GM21423 (cell line): ENCODE results near the gene DTNA.

ENCODE experiments used
- ATAC-seq: cut with Tn5 transposase; IDR thresholded peaks from one replicate; pipeline ENCODE4 v1.9.1; 2021; ENCODE audit warnings: mild to moderate bottlenecking, moderate library complexity; ENCODE audit not compliant: unreplicated experiment

DTNA gene

DNA sequence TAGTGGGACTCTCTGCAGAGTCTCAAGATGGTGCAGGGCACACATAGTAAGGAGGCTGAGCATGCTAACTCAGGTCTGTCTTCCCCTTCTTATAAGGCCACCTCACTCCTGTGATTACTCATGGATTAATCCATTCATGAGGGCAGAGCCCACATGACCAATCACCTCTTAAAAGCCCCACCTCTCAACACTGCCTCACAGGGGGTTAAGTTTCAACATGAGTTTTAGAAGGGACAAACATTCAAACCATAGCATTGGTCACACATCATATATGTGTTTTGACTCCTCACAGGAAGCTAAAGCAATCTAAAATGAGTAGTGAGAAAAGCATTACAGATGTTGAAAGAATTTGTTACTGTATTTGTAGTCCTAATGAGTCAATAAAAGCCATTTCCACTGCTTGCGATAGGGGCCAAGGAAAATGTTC lies 57.5 kb downstream of the DTNA start:
- ATAC-seq = no peak

DNA sequence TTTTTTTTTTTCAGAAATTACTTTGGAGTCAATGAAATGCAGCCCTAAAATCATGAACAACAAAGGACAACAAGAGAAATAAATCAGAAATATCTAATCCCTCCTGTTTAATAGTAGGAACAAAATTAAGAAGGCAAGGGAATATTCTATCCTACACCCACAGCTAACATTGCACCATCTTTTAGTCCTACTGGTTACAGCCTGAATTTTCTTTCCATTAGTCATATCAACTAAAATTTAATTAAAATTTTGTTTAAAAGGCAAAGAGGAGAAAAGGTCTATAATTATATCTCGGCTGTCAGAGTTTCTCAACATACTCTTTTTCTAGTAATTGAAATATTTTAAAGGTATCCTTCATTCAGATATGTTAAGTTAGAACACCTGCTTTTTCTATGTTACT lies 61.9 kb downstream of the DTNA start:
- no peak for ATAC-seq

GRCh38 chr18:34772887-34773286 lies 62.8 kb downstream of the DTNA start:
- no peak for ATAC-seq

DNA sequence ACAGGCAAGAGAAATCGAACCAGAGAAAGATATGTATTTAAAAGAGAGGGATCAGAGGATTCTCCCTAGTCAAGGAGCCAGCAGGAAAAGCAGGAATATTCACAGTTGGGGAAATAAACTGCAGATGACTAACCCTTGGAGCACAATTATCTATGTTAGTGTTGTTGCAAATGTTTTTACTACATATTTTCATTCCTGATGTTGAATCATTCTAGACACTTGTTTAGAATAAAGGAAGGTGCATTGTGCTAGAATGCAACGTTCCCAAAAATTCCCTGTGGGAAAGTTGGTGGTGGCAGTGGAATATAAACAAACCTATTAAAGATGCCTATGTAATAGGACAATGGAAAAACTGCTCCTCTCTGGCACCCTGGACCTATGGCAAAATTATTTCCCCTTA lies 63.3 kb downstream of the DTNA start:
- ATAC-seq = no peak

DNA sequence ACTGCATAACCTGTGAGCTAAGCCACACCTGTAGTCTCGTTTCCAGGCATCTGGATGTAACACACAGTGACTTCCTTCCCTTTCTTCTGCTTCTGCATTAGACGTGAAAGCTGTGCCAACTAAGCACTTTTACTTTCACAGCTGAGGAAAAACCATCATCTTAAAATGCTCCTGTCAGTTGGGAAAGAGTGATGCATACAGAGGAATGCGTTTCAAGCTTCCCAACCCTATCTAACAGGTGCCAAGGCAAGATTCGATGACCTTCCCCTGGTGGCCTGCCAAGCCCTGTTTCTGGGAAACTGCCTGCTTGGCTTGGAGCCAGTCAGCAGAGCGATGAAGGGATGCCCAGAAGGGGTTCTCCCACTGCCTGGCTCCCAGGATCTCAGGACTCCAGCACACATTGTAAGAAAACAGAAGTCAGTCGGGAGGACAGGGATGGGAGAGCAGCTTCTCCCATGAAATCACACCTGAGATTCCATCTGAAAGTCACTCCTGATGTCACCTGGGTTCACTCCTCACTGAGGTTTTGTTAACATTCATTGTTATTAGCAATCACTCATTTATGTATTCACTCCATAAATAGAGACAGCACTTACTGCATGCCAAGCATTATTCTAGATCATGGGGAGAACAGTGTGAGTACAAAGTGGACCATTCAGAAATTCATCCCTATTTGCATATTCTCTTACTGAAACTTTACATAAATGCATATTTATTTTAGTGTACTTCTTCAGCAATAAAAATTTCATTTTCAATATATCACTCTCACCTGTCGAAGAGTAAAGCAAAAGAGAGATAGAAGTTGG lies 64.1 kb downstream of the DTNA start:
- no peak for ATAC-seq

DNA sequence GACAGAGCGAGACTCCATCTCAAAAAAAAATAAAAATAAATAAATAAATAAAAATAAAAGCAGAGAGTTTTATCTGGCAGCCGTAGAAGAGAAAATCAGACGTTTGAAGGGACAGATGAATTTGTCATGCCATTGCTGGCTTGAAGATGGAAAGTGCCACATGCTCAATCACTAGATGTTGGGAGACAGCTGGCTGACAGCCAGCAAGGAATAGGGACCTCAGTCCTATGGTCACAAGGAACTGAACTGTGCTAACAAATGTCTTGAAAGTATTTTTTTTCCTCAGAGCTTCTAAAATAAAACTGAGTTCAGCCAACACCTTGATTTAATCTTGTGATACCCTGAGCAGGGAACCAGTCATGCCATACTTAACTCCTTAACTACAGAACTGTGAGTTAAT lies 65.4 kb downstream of the DTNA start:
- ATAC-seq = no peak

DNA sequence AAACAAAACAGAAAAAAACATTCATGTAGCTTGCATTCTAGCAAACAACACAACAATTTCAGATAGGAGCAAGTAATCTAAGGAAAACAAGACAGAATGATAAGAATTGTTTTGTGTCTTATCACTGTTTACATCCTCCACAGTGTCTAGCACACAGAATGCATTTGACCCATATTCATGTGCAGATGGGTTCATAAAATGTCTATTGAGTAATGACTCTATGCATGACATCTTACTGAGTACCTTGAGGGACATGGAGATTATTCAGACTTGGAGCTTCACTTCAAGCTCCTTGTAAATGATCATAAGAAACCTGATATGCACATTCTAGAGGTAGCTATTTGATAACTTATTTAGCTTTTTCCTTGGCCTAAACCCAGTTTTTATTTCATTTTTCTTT lies 69.0 kb downstream of the DTNA start:
- no peak for ATAC-seq

DNA sequence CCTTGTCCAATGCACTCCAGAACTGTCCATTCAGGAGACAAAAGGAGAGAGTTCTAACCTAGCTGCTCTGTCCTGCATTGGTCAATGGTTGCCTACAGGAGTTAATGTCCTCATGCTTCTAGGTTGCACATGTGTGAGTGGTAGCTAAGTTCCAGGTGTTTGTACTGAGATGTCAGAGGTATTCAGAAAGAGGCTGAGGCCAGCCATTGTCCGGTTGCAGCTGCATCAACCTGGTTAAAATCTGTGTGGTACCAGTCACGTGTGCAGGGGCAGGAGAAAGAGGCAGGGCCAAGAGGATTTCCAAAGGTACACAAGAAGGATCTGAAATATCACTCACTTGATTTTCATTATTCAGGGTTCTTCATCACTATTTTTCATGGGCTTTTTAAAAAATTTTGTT lies 70.8 kb downstream of the DTNA start:
- no peak for ATAC-seq

DNA sequence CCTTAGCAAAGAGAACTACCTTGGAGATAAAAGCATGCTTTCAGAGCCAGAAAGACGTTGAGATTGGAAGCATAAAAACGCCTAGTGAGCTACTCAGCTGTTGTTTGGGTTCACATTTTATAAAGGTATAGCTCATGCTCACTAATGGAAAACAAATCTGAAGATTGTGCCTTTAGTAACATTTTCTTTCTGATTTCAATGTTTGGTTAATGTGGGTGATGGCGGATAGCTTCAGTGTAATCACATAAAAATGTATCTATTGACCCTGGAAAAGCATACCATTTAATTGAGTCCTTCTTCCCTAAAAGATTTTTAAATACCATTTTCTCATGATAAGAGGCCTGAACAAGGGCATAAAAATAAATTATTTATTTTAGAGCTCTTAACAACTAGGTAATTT lies 73.4 kb downstream of the DTNA start:
- no peak for ATAC-seq

DNA sequence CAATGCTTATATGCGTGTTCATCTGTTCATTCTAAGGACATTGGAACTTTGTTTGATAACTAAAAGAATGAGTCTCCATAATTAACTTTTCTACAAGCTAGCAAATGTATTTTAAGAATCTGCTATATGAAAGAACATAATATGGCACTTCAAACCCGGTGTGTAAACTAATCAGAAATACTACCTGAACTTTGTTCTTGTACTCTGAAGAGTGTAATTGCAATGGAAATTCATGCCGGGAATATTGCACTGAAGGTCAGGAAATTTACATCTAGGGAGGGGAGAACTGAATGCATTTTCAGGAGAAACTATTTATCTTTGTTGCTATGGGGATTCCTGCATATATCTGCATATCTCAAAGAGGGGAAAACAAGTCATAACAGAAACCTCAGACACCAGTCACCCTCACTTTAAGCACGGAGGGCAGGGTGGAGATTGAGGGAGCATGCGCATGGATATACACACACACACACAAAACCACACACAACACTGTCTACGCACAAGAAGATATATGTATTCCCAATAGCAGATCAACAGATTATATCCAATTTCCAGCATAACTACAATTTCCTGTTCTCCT lies 76.2 kb downstream of the DTNA start:
- no peak for ATAC-seq

- ATAC-seq = no peak
Measured at GRCh38 chr18:34787931-34788532, 77.9 kb downstream of the DTNA start.

- ATAC-seq = no peak
Measured at GRCh38 chr18:34789768-34790344, 79.8 kb downstream of the DTNA start.

GRCh38 chr18:34794348-34794747 lies 84.2 kb downstream of the DTNA start:
- ATAC-seq = no peak

DNA sequence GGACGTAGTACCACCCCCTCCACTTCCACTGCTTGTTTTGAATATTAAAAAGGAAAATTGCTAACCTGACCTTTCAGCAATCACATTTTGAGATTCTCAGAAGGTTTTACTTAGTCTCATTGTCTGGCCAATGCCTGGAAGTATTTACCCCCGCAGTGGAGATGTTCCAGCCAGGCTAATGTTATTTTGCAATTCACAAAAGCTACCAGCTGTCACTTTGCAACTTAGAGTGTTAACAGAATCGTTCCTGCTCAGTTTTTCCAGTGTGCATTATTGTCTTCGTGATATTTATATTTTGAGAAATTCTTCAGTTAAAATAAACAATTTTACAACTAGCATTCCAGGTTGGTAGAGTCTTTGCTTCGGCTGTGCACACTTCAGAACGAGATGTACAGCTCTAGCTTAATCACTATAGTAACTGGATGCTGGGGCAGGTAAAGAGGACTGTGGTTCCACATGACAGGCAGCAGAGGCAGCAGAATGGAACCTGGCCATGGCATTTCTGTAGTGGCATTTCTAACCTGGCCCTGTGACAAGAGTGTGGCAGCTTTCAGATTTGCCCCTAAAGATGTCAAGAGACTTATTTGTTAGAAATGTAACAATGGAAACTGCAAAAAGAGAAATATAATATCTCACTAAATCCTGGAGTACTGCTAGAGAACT lies 85.1 kb downstream of the DTNA start:
- no peak for ATAC-seq

GRCh38 chr18:34796035-34796657 lies 86.0 kb downstream of the DTNA start:
- ATAC-seq = no peak

- ATAC-seq = no peak
Measured at GRCh38 chr18:34799291-34799690, 89.2 kb downstream of the DTNA start.

DNA sequence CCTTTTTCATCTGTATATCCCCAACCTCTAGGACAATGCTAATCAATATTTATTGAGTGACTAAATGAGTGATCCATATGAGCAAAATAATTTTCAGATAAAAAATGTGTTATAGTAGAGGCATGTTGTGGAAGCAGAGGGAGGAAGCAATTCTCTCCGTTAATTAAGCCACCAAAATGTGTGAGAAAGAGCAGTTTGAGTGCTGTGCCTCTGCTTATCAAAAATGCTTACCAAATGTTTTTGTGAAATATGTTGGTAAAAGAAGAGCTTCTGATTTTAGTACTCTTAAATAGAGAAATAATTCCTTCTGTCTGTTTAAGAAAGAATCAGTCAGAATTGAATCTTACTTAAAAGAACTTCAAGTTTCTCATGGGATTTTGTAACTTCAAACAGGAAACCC lies 90.3 kb downstream of the DTNA start:
- no peak for ATAC-seq

GRCh38 chr18:34801774-34802173 lies 91.7 kb downstream of the DTNA start:
- no peak for ATAC-seq

DNA sequence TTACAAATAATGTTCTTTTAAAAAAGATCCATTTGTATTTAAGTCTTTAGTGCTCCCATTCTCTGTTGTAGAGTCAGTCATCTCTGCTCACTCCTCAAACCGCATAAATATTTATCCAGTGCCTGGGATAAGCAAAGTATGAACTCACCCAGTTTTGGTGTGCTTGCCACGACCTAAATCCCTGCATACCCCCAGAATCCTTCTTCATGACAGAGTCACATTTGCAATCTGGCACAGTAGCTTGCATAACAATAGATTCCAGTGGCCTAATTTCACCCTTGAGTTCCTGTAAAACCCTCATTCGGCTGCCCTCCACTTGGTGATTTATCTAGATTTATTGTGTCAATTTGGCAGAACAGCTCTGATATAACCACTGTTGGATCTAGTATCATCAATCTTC lies 92.9 kb downstream of the DTNA start:
- no peak for ATAC-seq

DNA sequence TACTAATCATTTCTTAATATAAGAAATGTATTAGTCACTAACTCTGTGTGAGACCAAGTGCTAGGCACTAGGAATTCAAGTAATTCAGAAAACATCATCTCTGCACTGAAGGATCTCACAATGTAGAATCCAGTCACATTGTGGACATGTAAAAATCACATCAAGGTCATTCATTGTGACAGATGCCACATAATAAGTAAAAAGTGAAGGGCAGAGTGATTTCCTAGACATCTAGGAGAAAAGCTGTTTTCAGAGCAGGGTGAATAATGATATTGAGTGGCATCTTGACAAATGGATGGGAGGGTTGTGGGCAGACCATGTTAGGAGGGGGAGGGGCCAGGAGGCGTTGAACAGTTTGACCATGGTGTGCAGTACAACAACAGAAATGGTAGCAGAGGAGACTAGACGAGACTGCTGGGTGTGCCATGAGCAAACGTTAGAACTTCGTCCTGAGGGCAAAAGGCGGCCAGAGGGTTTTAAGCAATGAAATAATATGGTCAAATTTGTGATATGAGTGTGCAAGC lies 93.8 kb downstream of the DTNA start:
- ATAC-seq = no peak
